WTC11 (cell line): ENCODE results near the gene KCNT1. TPM values are rescaled to one million over a fixed set of nuclear protein-coding genes. Genes with fewer than 3 reads are reported as not detected.

Source experiments
- ATAC-seq: fragments of 200-7000 bp; cut with Tn5 transposase; 2 replicates; pipeline ENCODE4 v1.10.0; 2021; ENCODE audit warnings: mild to moderate bottlenecking, moderate library complexity
- CTCF ChIA-PET: fragments of 300-600 bp; sonication (Branson Sonifier 250); formaldehyde crosslinking; loops from one replicate; lab custom pipeline; 2021; ENCODE audit warnings: antibody characterized with exemption; lab: Charles Lee
- POLR2A ChIA-PET: fragments of 350-600 bp; sonication (Branson Sonifier 250); formaldehyde crosslinking; loops from one replicate; lab custom pipeline; 2021; ENCODE audit warnings: antibody characterized with exemption; lab: Charles Lee
- DNase-seq: peaks from one replicate; pipeline ENCODE4 v3.0.0; 2021; ENCODE audit warnings: low spot score
- H3K27ac Mint-ChIP-seq: 2 replicates; pipeline ENCODE4 v1.8.0; 2021; ENCODE audit warnings: mixed read lengths
- H3K27me3 Mint-ChIP-seq: 2 replicates; pipeline ENCODE4 v1.8.0; 2021; ENCODE audit warnings: low read depth, mild to moderate bottlenecking, moderate library complexity, mixed read lengths
- H3K36me3 Mint-ChIP-seq: 2 replicates; pipeline ENCODE4 v1.8.0; 2021; ENCODE audit warnings: mixed read lengths
- H3K4me1 Mint-ChIP-seq: 2 replicates; pipeline ENCODE4 v1.8.0; 2022; ENCODE audit warnings: mixed read lengths
- H3K4me3 Mint-ChIP-seq: 2 replicates; pipeline ENCODE4 v1.8.0; 2021; ENCODE audit warnings: mild to moderate bottlenecking, moderate library complexity, mixed read lengths
- H3K9me3 Mint-ChIP-seq: 2 replicates; pipeline ENCODE4 v1.8.0; 2021; ENCODE audit warnings: mixed read lengths
- CREM ChIP-seq: sonication (generic); formaldehyde crosslinking; IDR thresholded peaks from 2 replicates; pipeline ENCODE4 v1.8.1; 2022; ENCODE audit warnings: mild to moderate bottlenecking, missing genetic modification reagents, moderate library complexity
- FOXJ3 ChIP-seq: sonication (generic); formaldehyde crosslinking; IDR thresholded peaks from 2 replicates; pipeline ENCODE4 v1.9.0; 2021; ENCODE audit warnings: missing genetic modification reagents, mild to moderate bottlenecking, borderline replicate concordance
- FOXK1 ChIP-seq: sonication (generic); formaldehyde crosslinking; IDR thresholded peaks from 2 replicates; pipeline ENCODE4 v1.8.0; 2022; ENCODE audit warnings: mild to moderate bottlenecking, moderate library complexity, missing genetic modification reagents
- HMGA2 ChIP-seq: fragments of 250-450 bp; sonication (Bioruptor Pico); IDR thresholded peaks from 2 replicates; pipeline ENCODE4 v1.4.0; 2021; ENCODE audit warnings: mild to moderate bottlenecking, moderate library complexity
- JUN ChIP-seq: sonication (generic); formaldehyde crosslinking; IDR thresholded peaks from 2 replicates; pipeline ENCODE4 v1.8.0; 2023; ENCODE audit warnings: mild to moderate bottlenecking, missing genetic modification reagents
- KAT7 ChIP-seq: sonication (generic); formaldehyde crosslinking; IDR thresholded peaks from 2 replicates; pipeline ENCODE4 v1.8.1; 2023; ENCODE audit warnings: missing genetic modification reagents, mild to moderate bottlenecking, borderline replicate concordance
- NFE2L1 ChIP-seq: sonication (generic); formaldehyde crosslinking; IDR thresholded peaks from 2 replicates; pipeline ENCODE4 v1.8.1; 2023; ENCODE audit warnings: missing genetic modification reagents
- NFYB ChIP-seq: sonication (generic); formaldehyde crosslinking; conservative IDR thresholded peaks from 2 replicates; pipeline ENCODE4 v1.8.0; 2022; ENCODE audit warnings: low read depth, missing genetic modification reagents
- SMAD3 ChIP-seq: sonication (generic); formaldehyde crosslinking; IDR thresholded peaks from 2 replicates; pipeline ENCODE4 v1.8.0; 2022; ENCODE audit warnings: missing genetic modification reagents, mild to moderate bottlenecking, borderline replicate concordance
- SMAD4 ChIP-seq: sonication (generic); formaldehyde crosslinking; IDR thresholded peaks from 2 replicates; pipeline ENCODE4 v1.8.0; 2022; ENCODE audit warnings: mild to moderate bottlenecking, missing genetic modification reagents
- SP1 ChIP-seq: sonication (generic); formaldehyde crosslinking; conservative IDR thresholded peaks from 2 replicates; pipeline ENCODE4 v1.8.1; 2022; ENCODE audit warnings: missing genetic modification reagents
- TEAD1 ChIP-seq: sonication (generic); formaldehyde crosslinking; IDR thresholded peaks from 2 replicates; pipeline ENCODE4 v1.8.0; 2022; ENCODE audit warnings: mild to moderate bottlenecking, missing genetic modification reagents
- TP53 ChIP-seq: sonication (generic); formaldehyde crosslinking; IDR thresholded peaks from 2 replicates; pipeline ENCODE4 v1.8.1; 2023; ENCODE audit warnings: mild to moderate bottlenecking, missing genetic modification reagents
- ZBTB21 ChIP-seq: sonication (generic); formaldehyde crosslinking; IDR thresholded peaks from 2 replicates; pipeline ENCODE4 v1.8.1; 2023; ENCODE audit warnings: mild to moderate bottlenecking, missing genetic modification reagents, borderline replicate concordance
- total RNA-seq: library from RNA; stranded (reverse); gene quantifications from 3 replicates; pipeline ENCODE4 v1.2.3, GENCODE V29; 2021
- TF ChIP-seq, protein P1 (sequence below): fragments of 250-450 bp; sonication (Bioruptor Pico); IDR thresholded peaks from 2 replicates; pipeline ENCODE4 v1.9.0; 2021; ENCODE audit warnings: mild to moderate bottlenecking
- TF ChIP-seq, protein P2 (sequence below): sonication (generic); formaldehyde crosslinking; IDR thresholded peaks from 2 replicates; pipeline ENCODE4 v1.8.0; 2022; ENCODE audit warnings: mild to moderate bottlenecking, missing genetic modification reagents
- TF ChIP-seq, protein P3 (sequence below): sonication (generic); formaldehyde crosslinking; IDR thresholded peaks from 2 replicates; pipeline ENCODE4 v1.8.0; 2022; ENCODE audit warnings: mild to moderate bottlenecking, missing genetic modification reagents
- TF ChIP-seq, protein P4 (sequence below): sonication (generic); formaldehyde crosslinking; IDR thresholded peaks from 2 replicates; pipeline ENCODE4 v1.8.1; 2023; ENCODE audit warnings: mild to moderate bottlenecking, missing genetic modification reagents
- TF ChIP-seq, protein P5 (sequence below): sonication (generic); formaldehyde crosslinking; IDR thresholded peaks from 2 replicates; pipeline ENCODE4 v1.8.0; 2023; ENCODE audit warnings: missing genetic modification reagents
- TF ChIP-seq, protein P6 (sequence below): sonication (generic); formaldehyde crosslinking; IDR thresholded peaks from 2 replicates; pipeline ENCODE4 v1.8.1; 2023; ENCODE audit warnings: mild to moderate bottlenecking, missing genetic modification reagents, borderline replicate concordance

Gene KCNT1
- total RNA-seq, 1 experiment from 2014 or later: 0.13 TPM

DNA sequence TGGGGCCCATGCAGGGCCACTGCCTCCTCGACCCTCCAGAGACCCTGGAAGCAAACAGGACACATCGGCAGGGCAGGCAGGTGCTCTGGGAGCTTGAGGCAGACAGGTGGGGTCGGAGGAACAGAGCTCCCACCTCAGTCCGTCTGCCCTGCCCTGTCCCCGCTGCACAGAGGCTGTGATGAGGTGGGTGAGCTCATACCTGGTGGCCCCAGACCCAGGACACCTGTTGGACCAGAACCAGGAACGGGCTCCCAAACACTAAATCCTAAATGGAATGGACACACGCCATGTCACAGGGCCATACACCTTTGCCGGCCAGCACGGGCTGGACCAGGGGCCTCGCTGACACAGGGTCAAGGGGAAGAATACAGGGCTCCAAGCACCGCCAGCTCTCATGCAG is 8.2 kb upstream of the KCNT1 start:
- no peaks in the 10 kb centered on the region for H3K4me1 Mint-ChIP-seq
- H3K27me3 Mint-ChIP-seq: no peaks in the 10 kb centered on the region
- ChIA-PET CTCF (interaction anchor here (1.1 to 1.7 kb wide), 3 partner anchors 10 to 91 kb away, joined by 4 to 6 read pairs (median 5); no protein-coding TSS in a partner anchor), POLR2A (no interaction called here)
- H3K27ac Mint-ChIP-seq: peak overlapping the region; percentile 63; the same call in 1 of the 2 replicates
- TF ChIP-seq TP53 (CRISPR knock-in tag): no peak
- TF ChIP-seq SMAD3 (CRISPR knock-in tag): no peak
- no peak for TF ChIP-seq SP1 (CRISPR knock-in tag)
- no peak for TF ChIP-seq FOXK1 (CRISPR knock-in tag)
- no peak for TF ChIP-seq FOXJ3
- no peak for TF ChIP-seq NFYB (CRISPR knock-in tag)
- TF ChIP-seq KAT7 (CRISPR knock-in tag): no peak
- TF ChIP-seq, protein P1, sequence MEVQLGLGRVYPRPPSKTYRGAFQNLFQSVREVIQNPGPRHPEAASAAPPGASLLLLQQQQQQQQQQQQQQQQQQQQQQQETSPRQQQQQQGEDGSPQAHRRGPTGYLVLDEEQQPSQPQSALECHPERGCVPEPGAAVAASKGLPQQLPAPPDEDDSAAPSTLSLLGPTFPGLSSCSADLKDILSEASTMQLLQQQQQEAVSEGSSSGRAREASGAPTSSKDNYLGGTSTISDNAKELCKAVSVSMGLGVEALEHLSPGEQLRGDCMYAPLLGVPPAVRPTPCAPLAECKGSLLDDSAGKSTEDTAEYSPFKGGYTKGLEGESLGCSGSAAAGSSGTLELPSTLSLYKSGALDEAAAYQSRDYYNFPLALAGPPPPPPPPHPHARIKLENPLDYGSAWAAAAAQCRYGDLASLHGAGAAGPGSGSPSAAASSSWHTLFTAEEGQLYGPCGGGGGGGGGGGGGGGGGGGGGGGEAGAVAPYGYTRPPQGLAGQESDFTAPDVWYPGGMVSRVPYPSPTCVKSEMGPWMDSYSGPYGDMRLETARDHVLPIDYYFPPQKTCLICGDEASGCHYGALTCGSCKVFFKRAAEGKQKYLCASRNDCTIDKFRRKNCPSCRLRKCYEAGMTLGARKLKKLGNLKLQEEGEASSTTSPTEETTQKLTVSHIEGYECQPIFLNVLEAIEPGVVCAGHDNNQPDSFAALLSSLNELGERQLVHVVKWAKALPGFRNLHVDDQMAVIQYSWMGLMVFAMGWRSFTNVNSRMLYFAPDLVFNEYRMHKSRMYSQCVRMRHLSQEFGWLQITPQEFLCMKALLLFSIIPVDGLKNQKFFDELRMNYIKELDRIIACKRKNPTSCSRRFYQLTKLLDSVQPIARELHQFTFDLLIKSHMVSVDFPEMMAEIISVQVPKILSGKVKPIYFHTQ (CRISPR knock-in tag): no peak
- TF ChIP-seq, protein P2, sequence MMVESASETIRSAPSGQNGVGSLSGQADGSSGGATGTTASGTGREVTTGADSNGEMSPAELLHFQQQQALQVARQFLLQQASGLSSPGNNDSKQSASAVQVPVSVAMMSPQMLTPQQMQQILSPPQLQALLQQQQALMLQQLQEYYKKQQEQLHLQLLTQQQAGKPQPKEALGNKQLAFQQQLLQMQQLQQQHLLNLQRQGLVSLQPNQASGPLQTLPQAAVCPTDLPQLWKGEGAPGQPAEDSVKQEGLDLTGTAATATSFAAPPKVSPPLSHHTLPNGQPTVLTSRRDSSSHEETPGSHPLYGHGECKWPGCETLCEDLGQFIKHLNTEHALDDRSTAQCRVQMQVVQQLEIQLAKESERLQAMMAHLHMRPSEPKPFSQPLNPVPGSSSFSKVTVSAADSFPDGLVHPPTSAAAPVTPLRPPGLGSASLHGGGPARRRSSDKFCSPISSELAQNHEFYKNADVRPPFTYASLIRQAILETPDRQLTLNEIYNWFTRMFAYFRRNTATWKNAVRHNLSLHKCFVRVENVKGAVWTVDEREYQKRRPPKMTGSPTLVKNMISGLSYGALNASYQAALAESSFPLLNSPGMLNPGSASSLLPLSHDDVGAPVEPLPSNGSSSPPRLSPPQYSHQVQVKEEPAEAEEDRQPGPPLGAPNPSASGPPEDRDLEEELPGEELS: no peak
- no peak for TF ChIP-seq SMAD4
- no peak for TF ChIP-seq HMGA2 (CRISPR knock-in tag)
- no peak for TF ChIP-seq TEAD1
- TF ChIP-seq NFE2L1: no peak
- no peak for TF ChIP-seq JUN
- TF ChIP-seq, protein P3, sequence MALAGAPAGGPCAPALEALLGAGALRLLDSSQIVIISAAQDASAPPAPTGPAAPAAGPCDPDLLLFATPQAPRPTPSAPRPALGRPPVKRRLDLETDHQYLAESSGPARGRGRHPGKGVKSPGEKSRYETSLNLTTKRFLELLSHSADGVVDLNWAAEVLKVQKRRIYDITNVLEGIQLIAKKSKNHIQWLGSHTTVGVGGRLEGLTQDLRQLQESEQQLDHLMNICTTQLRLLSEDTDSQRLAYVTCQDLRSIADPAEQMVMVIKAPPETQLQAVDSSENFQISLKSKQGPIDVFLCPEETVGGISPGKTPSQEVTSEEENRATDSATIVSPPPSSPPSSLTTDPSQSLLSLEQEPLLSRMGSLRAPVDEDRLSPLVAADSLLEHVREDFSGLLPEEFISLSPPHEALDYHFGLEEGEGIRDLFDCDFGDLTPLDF (CRISPR knock-in tag): no peak
- TF ChIP-seq, protein P4, sequence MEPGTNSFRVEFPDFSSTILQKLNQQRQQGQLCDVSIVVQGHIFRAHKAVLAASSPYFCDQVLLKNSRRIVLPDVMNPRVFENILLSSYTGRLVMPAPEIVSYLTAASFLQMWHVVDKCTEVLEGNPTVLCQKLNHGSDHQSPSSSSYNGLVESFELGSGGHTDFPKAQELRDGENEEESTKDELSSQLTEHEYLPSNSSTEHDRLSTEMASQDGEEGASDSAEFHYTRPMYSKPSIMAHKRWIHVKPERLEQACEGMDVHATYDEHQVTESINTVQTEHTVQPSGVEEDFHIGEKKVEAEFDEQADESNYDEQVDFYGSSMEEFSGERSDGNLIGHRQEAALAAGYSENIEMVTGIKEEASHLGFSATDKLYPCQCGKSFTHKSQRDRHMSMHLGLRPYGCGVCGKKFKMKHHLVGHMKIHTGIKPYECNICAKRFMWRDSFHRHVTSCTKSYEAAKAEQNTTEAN: no peak
- TF ChIP-seq, protein P5, sequence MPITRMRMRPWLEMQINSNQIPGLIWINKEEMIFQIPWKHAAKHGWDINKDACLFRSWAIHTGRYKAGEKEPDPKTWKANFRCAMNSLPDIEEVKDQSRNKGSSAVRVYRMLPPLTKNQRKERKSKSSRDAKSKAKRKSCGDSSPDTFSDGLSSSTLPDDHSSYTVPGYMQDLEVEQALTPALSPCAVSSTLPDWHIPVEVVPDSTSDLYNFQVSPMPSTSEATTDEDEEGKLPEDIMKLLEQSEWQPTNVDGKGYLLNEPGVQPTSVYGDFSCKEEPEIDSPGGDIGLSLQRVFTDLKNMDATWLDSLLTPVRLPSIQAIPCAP (CRISPR knock-in tag): no peak
- TF ChIP-seq CREM: no peak
- TF ChIP-seq, protein P6, sequence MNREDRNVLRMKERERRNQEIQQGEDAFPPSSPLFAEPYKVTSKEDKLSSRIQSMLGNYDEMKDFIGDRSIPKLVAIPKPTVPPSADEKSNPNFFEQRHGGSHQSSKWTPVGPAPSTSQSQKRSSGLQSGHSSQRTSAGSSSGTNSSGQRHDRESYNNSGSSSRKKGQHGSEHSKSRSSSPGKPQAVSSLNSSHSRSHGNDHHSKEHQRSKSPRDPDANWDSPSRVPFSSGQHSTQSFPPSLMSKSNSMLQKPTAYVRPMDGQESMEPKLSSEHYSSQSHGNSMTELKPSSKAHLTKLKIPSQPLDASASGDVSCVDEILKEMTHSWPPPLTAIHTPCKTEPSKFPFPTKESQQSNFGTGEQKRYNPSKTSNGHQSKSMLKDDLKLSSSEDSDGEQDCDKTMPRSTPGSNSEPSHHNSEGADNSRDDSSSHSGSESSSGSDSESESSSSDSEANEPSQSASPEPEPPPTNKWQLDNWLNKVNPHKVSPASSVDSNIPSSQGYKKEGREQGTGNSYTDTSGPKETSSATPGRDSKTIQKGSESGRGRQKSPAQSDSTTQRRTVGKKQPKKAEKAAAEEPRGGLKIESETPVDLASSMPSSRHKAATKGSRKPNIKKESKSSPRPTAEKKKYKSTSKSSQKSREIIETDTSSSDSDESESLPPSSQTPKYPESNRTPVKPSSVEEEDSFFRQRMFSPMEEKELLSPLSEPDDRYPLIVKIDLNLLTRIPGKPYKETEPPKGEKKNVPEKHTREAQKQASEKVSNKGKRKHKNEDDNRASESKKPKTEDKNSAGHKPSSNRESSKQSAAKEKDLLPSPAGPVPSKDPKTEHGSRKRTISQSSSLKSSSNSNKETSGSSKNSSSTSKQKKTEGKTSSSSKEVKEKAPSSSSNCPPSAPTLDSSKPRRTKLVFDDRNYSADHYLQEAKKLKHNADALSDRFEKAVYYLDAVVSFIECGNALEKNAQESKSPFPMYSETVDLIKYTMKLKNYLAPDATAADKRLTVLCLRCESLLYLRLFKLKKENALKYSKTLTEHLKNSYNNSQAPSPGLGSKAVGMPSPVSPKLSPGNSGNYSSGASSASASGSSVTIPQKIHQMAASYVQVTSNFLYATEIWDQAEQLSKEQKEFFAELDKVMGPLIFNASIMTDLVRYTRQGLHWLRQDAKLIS: no peak
- no peak for TF ChIP-seq ZBTB21 (CRISPR knock-in tag)
- ATAC-seq: no peak
- H3K9me3 Mint-ChIP-seq: no peaks in the 10 kb centered on the region
- H3K36me3 Mint-ChIP-seq: no peaks in the 10 kb centered on the region
- DNase-seq: no peak
- no peak overlapping the region for H3K4me3 Mint-ChIP-seq
